GM21717 (cell line): ENCODE measurements around the gene HIP1R.
"Not testable (repeated sequence)": the region's sequence is repeated elsewhere in the genome, so short reads cannot be mapped to it uniquely, and the experiment has no call there.

Experiments used
- ATAC-seq: cut with Tn5 transposase; IDR thresholded peaks from one replicate; pipeline ENCODE4 v1.9.1; 2021; ENCODE audit warnings: mild to moderate bottlenecking, moderate library complexity; ENCODE audit not compliant: unreplicated experiment

Gene HIP1R

GRCh38 chr12:122889761-122890520 is 54.7 kb downstream of the HIP1R start:
- no peak for ATAC-seq

DNA sequence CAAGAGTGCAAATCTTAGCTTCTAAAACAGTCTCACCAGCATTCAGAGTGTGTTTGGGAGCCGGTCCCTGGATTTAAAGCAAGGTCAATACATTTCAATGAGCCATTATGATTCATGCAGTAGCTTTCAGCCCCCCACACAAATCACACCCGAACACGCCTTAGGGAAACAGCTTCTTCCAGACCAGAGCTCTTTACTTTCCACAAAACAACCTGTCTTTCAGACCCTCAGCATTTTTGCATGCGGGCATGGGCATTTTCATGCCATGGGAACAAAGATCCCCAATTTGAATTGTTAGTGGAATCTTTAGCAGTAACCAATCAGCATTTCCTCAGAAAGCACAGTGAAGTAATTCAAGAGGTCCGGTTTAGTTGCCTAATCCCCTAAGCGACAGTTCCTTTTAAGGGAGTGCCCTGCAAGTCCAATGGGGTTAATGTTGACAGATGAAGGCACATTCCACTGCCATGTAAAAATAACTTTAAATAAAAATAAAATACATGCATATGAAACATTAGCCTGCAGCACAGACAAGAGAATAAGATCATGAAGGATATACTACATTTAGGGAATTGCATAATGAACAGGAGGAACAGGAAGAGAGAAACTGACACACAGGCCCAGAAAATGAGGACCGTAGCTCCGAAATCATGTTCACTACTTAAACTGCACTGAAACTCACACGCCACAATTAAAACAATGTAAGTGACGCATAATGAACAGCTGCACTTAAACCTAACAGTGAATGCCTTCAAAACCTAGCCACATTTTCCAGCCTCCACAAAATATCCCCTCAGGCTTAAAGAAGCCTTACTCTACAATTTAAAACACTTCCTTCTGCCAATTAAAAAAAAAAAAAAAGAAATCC is 56.6 kb downstream of the HIP1R start:
- no peak for ATAC-seq

DNA sequence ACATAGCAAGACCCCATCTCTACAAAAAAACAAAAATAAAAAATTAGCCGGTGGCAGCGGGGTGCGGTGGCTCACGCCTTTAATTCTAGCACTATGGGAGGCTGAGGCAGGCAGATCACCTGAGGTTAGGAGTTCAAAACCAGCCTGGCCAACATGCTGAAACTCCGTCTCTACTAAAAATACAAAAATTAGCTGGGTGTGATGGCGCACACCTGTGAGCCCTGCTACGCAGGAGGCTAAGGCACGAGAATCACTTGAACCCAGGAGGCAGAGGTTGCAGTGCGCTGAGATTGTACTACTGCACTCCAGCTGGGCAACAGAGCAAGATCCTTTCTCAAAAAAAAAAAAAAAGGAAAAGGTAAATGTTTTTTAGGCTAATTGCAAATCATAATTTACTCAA is 57.5 kb downstream of the HIP1R start:
- not testable (repeated sequence) for ATAC-seq

GRCh38 chr12:122893208-122894153 is 58.2 kb downstream of the HIP1R start:
- no peak for ATAC-seq

- ATAC-seq = no peak
Observed at GRCh38 chr12:122894193-122895121, 59.2 kb downstream of the HIP1R start.

- ATAC-seq = no peak
Observed at GRCh38 chr12:122895320-122895703, 60.1 kb downstream of the HIP1R start.

GRCh38 chr12:122895704-122896636 is 60.7 kb downstream of the HIP1R start, which contains the start of gene VPS37B:
Gene VPS37B, minus strand, starts transcription at chr12:122896124. Its CDS starts 62 bp downstream, at chr12:122896062.
- ATAC-seq = no peak

GRCh38 chr12:122896662-122897061 is 61.4 kb downstream of the HIP1R start:
- no peak for ATAC-seq

- no peak for ATAC-seq
Observed at GRCh38 chr12:122899887-122900286, 64.6 kb downstream of the HIP1R start.

DNA sequence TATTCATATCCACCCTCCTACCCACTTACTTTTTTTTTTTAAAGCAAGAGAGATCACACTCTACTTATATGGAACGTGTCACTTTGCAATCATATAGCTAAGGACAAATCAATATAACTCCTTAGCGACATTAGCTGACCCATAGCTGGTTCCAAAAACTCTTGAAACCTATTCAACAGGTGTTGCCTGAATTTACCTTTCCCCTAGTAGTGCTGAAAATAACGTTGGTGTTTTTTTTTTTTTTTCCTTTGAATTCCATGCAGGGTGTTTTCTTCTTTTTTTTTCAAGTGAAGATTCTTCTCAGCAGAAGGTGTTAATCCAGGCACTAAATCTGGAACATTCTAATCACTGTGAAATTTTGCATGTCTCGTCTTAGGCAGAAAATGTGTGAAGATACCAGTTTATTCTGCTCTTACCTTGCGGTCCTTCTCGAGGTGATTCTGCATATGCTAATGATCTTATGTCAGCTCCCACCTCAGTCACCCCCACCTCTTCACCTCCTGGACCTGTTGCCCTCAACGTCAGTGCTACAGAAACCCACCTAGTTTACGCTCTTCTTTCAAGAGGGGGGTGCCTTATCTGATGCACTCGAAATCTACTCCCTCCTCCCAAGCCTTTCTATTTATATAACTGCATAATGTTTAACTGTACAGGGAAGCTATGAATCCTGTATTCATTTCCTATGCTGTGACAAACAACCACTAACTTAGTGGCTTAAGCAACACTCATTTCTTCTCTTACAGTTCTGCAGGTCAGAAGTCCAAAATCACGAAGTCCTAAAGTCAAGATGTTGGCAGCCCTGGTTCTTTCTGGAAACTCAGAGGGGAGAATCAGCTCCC is 67.8 kb downstream of the HIP1R start:
- ATAC-seq = no peak

- no peak for ATAC-seq
Observed at GRCh38 chr12:122903693-122904034, 68.4 kb downstream of the HIP1R start.

- not testable (repeated sequence) for ATAC-seq
Observed at GRCh38 chr12:122905258-122905657, 70.0 kb downstream of the HIP1R start.

GRCh38 chr12:122908915-122909314 is 73.7 kb downstream of the HIP1R start:
- no peak for ATAC-seq

DNA sequence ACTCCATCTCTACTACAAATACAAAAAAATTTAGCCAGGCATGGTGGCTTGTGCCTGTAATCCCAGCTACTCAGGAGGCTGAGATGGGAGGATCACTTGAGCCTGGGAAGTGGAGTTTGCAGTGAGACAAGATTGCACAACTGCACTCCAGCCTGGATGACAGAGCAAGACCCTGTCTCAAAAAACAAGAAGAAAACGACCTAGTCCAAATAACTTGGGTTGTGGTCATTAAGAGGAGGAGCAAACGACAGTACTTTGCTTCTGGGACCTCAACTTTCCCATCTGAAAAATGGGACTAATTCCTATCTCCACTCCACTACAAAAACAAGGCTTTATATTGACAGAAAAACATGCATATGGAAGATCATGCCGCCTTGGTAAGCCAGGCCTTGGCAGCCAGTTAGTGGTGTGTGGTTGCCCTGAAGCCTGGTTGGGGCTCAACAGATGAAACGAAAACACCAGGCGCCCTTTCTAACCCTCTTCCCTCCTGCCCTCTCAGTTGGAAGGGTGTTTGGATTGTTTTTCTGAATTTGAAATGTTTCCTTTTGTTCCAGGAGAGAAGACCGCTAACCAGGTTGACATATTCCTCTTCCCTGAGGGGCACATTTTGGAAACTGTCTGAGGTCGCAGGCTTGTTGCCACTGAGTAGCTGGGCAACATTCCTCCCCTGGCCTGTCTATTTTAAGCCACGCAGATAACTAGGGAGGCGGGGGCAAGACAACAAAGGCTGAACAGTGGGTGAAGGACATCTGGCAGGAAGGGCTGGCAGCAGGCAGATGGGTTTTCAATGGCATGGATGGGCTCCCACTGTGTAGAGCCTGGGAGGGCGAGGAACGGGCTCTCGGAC is 74.4 kb downstream of the HIP1R start:
- no peak for ATAC-seq
